Left lung (tissue), 14 donors: ENCODE data around the gene NUDT15. TPM values are rescaled to one million over a fixed set of nuclear protein-coding genes. Genes with fewer than 3 reads are reported as not detected.
A peak's percentile ranks its signal among the peaks of the same experiment; 100 is the strongest.

Experiments used
- ATAC-seq: fragments of 200-7000 bp; cut with Tn5 transposase; one replicate; pipeline ENCODE4 v1.9.1; 2020; ENCODE audit warnings: moderate library complexity
- DNase-seq, 4 donors: peaks; one replicate each; pipeline ENCODE4 v3.0.0-alpha.2; 2013 to 2020
- H3K27ac ChIP-seq, 2 donors: fragments of 200-600 bp; sonication (generic) in 1 of 2; one replicate each; pipeline versions ENCODE4 v1.5.0 to v1.8.0; 2020 to 2021
- H3K27me3 ChIP-seq, 2 donors: fragments of 200-600 bp; sonication (generic) in 1 of 2; one replicate each; pipeline versions ENCODE4 v1.5.0 to v1.8.0; 2020 to 2021
- H3K36me3 ChIP-seq, 2 donors: fragments of 200-600 bp; sonication (generic) in 1 of 2; one replicate each; pipeline versions ENCODE4 v1.5.0 to v1.8.0; 2020 to 2021
- H3K4me1 ChIP-seq, 2 donors: fragments of 200-600 bp; one replicate each; pipeline ENCODE4 v1.8.0; 2021
- H3K4me3 ChIP-seq, 2 donors: fragments of 200-600 bp; sonication (generic) in 1 of 2; one replicate each; pipeline versions ENCODE4 v1.5.0 to v1.8.0; 2020 to 2021; ENCODE audit warnings: mild to moderate bottlenecking in 1 of 2
- H3K9me3 ChIP-seq, 2 donors: fragments of 200-600 bp; sonication (generic) in 1 of 2; one replicate each; pipeline versions ENCODE4 v1.5.0 to v1.8.0; 2020 to 2021
- intact Hi-C, 2 donors: fragments of 100-400 bp; cut with DNase I; formaldehyde crosslinking; loops; one replicate each; pipeline versions ENCODE4 v1.11.2 to v1.14.2; 2022
- long read RNA-seq, 12 donors: library from polyadenylated mRNA in 2 of 12; unstranded in 2 of 12; transcript quantifications; one replicate each; pipeline ENCODE4 v2.0.0 and lab custom pipeline, GENCODE V29; 2019 to 2026
- polyA plus RNA-seq, 6 donors: library from polyadenylated mRNA; unstranded; fragments of 120-200 nt; gene quantifications; one replicate each; pipeline ENCODE4 v1.2.1, GENCODE V29; 2013; ENCODE audit not compliant: insufficient read length in 6 of 6
- total RNA-seq, 2 donors: library from RNA; stranded (reverse); fragmentation: NEBNext Ultra II Directional; extraction: Animal tissue kit (Norgen Biotek cat#: 25700); gene quantifications; one replicate each; pipeline ENCODE4 v1.2.1, GENCODE V29; 2021
- TF ChIP-seq, protein P1 (sequence below), 2 donors: fragments of 200-600 bp; sonication (generic) in 1 of 2; IDR thresholded peaks; one replicate each; pipeline versions ENCODE4 v1.5.0 to v1.8.0; 2021; ENCODE audit warnings: antibody characterized with exemption in 2 of 2
- donor health status: DM: no; HTN: yes; CAD: no.
- donor health status: DM: no; HTN: no; CAD: no.

The NUDT15 gene
- total RNA-seq (10 to 100 TPM; 15.8 to 16.0 TPM), polyA plus RNA-seq (10 to 100 TPM; 18.1 to 22.2 (median 19.7) TPM)
- long read RNA-seq, donor 1, transcript NUDT15-201 (3 exons, 2,098 nt) = major isoform, 11 of 11 reads
- long read RNA-seq, donor 1, partial matches to known transcripts = 0 of 11 reads
- long read RNA-seq, donor 1, other reads (novel, unspliced or antisense) = 0 of 11 reads
- long read RNA-seq, donor 2, transcript NUDT15-201 (3 exons, 2,098 nt) = major isoform, 8 of 8 reads
- long read RNA-seq, donor 2, partial matches to known transcripts = 0 of 8 reads
- long read RNA-seq, donor 2, other reads (novel, unspliced or antisense) = 0 of 8 reads
- long read RNA-seq, donor 3, transcript NUDT15-201 (3 exons, 2,098 nt) = major isoform, 10 of 10 reads
- long read RNA-seq, donor 3, partial matches to known transcripts = 0 of 10 reads
- long read RNA-seq, donor 3, other reads (novel, unspliced or antisense) = 0 of 10 reads
- long read RNA-seq, donor 4, transcript NUDT15-201 (3 exons, 2,098 nt) = major isoform, 6 of 12 reads
- long read RNA-seq, donor 4, partial matches to known transcripts = 5 of 12 reads
- long read RNA-seq, donor 4, other reads (novel, unspliced or antisense) = 1 of 12 reads
- long read RNA-seq, donor 5, transcript NUDT15-201 (3 exons, 2,098 nt) = major isoform, 5 of 17 reads
- long read RNA-seq, donor 5, partial matches to known transcripts = 12 of 17 reads
- long read RNA-seq, donor 5, other reads (novel, unspliced or antisense) = 0 of 17 reads
- long read RNA-seq, donor 6, transcript NUDT15-201 (3 exons, 2,098 nt) = major isoform, 9 of 9 reads
- long read RNA-seq, donor 6, partial matches to known transcripts = 0 of 9 reads
- long read RNA-seq, donor 6, other reads (novel, unspliced or antisense) = 0 of 9 reads
- long read RNA-seq, donor 7, partial matches to known transcripts = 0 of 4 reads
- long read RNA-seq, donor 7, other reads (novel, unspliced or antisense) = 0 of 4 reads
- long read RNA-seq, donor 8, transcript NUDT15-201 (3 exons, 2,098 nt) = major isoform, 8 of 8 reads
- long read RNA-seq, donor 8, partial matches to known transcripts = 0 of 8 reads
- long read RNA-seq, donor 8, other reads (novel, unspliced or antisense) = 0 of 8 reads
- long read RNA-seq, donor 9 = 0 reads
- long read RNA-seq, donor 10, partial matches to known transcripts = 3 of 7 reads
- long read RNA-seq, donor 10, other reads (novel, unspliced or antisense) = 0 of 7 reads
- long read RNA-seq, donor 11, partial matches to known transcripts = 0 of 4 reads
- long read RNA-seq, donor 11, other reads (novel, unspliced or antisense) = 0 of 4 reads
- long read RNA-seq, donor 12, transcript NUDT15-201 (3 exons, 2,098 nt) = major isoform, 9 of 9 reads
- long read RNA-seq, donor 12, partial matches to known transcripts = 0 of 9 reads
- long read RNA-seq, donor 12, other reads (novel, unspliced or antisense) = 0 of 9 reads

- peaks cover 0 to 14% of the 10 kb centered on the region in 2 donors for H3K36me3 ChIP-seq
- DNase-seq (peak; percentile 95 to 99 (median 98)), ATAC-seq (peak; percentile 99)
- TF ChIP-seq, protein P1, sequence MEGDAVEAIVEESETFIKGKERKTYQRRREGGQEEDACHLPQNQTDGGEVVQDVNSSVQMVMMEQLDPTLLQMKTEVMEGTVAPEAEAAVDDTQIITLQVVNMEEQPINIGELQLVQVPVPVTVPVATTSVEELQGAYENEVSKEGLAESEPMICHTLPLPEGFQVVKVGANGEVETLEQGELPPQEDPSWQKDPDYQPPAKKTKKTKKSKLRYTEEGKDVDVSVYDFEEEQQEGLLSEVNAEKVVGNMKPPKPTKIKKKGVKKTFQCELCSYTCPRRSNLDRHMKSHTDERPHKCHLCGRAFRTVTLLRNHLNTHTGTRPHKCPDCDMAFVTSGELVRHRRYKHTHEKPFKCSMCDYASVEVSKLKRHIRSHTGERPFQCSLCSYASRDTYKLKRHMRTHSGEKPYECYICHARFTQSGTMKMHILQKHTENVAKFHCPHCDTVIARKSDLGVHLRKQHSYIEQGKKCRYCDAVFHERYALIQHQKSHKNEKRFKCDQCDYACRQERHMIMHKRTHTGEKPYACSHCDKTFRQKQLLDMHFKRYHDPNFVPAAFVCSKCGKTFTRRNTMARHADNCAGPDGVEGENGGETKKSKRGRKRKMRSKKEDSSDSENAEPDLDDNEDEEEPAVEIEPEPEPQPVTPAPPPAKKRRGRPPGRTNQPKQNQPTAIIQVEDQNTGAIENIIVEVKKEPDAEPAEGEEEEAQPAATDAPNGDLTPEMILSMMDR (IDR thresholded peaks at IDR 0.05) = peak; percentile 91 to 98
- peaks cover 0 to 3% of the 10 kb centered on the region in 2 donors for H3K9me3 ChIP-seq
- peaks cover 8 to 19% of the 10 kb centered on the region in 2 donors for H3K4me1 ChIP-seq
- H3K27me3 ChIP-seq = no peaks in the 10 kb centered on the region
- intact Hi-C loops = no loop called here
- H3K4me3 ChIP-seq = peak within 1 kb of the TSS; percentile 63 to 68
- peak within 1 kb of the TSS; percentile 98 to 99 for H3K27ac ChIP-seq
Observed at GRCh38 chr13:48037346-48038173, at the start of gene NUDT15. Gene NUDT15 (plus strand): TSS chr13:48037726. CDS start chr13:48037747, 21 bp downstream.

- intact Hi-C loops = no loop called here
- Histone ChIP-seq H3K27ac (no peak overlapping the region), H3K36me3 (peaks cover 0 to 54% of the 10 kb centered on the region in 2 donors), H3K4me3 (no peak overlapping the region), H3K27me3 (no peaks in the 10 kb centered on the region), H3K9me3 (no peaks in the 10 kb centered on the region), H3K4me1 (no peaks in the 10 kb centered on the region)
- TF ChIP-seq, protein P1 (IDR thresholded peaks at IDR 0.05) = no peak
- no peak for ATAC-seq
- no peak for DNase-seq
Observed at GRCh38 chr13:47990427-47990826, 47.1 kb upstream of the NUDT15 start.

DNA sequence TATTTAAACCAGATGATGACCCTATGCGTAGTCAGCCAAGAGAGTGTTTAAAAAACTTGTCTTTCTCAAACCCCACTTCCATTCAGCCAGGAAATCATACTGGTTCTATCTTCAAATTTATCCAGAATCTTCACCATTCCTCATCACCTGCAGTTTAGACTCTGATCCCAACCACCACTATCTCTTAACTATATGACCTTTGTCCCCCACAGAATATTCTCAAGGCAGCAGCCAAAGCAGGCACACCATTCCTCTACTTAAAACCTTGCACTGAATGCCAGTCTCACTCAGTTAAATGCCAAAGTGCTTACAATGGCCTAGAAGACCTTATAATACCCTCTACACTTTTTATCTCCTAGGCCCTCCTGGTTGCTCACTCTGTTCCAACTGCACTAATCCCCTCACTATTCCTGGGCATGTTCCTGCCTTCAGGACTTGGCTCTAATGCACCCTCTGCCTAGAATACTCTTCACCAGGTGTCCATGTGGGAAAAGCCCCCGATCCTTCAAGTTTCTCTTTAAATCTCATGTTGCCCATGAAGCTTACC lies 46.5 kb upstream of the NUDT15 start:
- no peak for DNase-seq
- peaks cover 0 to 54% of the 10 kb centered on the region in 2 donors for H3K36me3 ChIP-seq
- intact Hi-C loops = no loop called here

GRCh38 chr13:47991859-47992258 lies 45.7 kb upstream of the NUDT15 start:
- H3K4me1 ChIP-seq = no peaks in the 10 kb centered on the region
- no peak overlapping the region for H3K27ac ChIP-seq
- ATAC-seq (no peak), DNase-seq (no peak)
- TF ChIP-seq, protein P1 (IDR thresholded peaks at IDR 0.05) = no peak
- H3K9me3 ChIP-seq = no peaks in the 10 kb centered on the region
- H3K27me3 ChIP-seq = no peaks in the 10 kb centered on the region
- peaks cover 0 to 50% of the 10 kb centered on the region in 2 donors for H3K36me3 ChIP-seq
- no peak overlapping the region for H3K4me3 ChIP-seq
- intact Hi-C loops = no loop called here

More for the DNA sequence above, 46.5 kb upstream of the NUDT15 start:
- Histone ChIP-seq H3K4me1 (no peaks in the 10 kb centered on the region), H3K9me3 (no peaks in the 10 kb centered on the region), H3K4me3 (no peak overlapping the region), H3K27ac (no peak overlapping the region), H3K27me3 (no peaks in the 10 kb centered on the region)
- ATAC-seq = no peak
- TF ChIP-seq, protein P1 (IDR thresholded peaks at IDR 0.05) = no peak
